Gastrocnemius medialis (tissue), 4 donors: ENCODE results near the gene CCDC63. TPM values are rescaled to one million over a fixed set of nuclear protein-coding genes. Genes with fewer than 3 reads are reported as not detected.
A peak's percentile ranks its signal among the peaks of the same experiment; 100 is the strongest.

ENCODE experiments used
- ATAC-seq, 2 donors: fragments of 150-250 bp; one replicate each; pipeline ENCODE4 v1.9.1; 2016
- DNase-seq, 2 donors: peaks; one replicate each; pipeline ENCODE4 v3.0.0-alpha.2; 2019
- H3K27ac ChIP-seq, 4 donors: fragments of 200-600 bp; sonication (generic); 1 replicate in 1 of 4; 2 replicates in 3 of 4; pipeline ENCODE4 v1.5.1; 2016 to 2018; ENCODE audit warnings: mild to moderate bottlenecking in 2 of 4, moderate library complexity in 1 of 4
- H3K27me3 ChIP-seq, 3 donors: fragments of 200-600 bp; sonication (generic) in 2 of 3; 1 replicate in 1 of 3; 2 replicates in 2 of 3; pipeline versions ENCODE4 v1.5.1 to v1.6.0; 2016 to 2019; ENCODE audit warnings: mild to moderate bottlenecking in 1 of 3, moderate library complexity in 1 of 3
- H3K36me3 ChIP-seq, 2 donors: fragments of 200-600 bp; sonication (generic) in 1 of 2; one replicate each; pipeline ENCODE4 v1.5.1; 2017 to 2018
- H3K4me1 ChIP-seq, 2 donors: fragments of 200-600 bp; sonication (generic) in 1 of 2; one replicate each; pipeline ENCODE4 v1.5.1; 2016 to 2017; ENCODE audit warnings: mild to moderate bottlenecking in 2 of 2
- H3K4me3 ChIP-seq, 4 donors: fragments of 200-600 bp; sonication (generic) in 3 of 4; 1 replicate in 1 of 4; 2 replicates in 3 of 4; pipeline ENCODE4 v1.5.1; 2016 to 2019; ENCODE audit warnings: mild to moderate bottlenecking in 2 of 4
- H3K9me3 ChIP-seq, 3 donors: fragments of 200-600 bp; sonication (generic) in 2 of 3; 1 replicate in 1 of 3; 2 replicates in 2 of 3; pipeline ENCODE4 v1.5.1; 2016 to 2019
- CTCF ChIP-seq, 5 experiments: fragments of 450-650 bp in 3 of 5; fragments of 200-600 bp in 2 of 5; sonication (generic) in 2 of 5; IDR thresholded peaks in 4 of 5; conservative IDR thresholded peaks in 1 of 5; 1 replicate in 4 of 5; 2 replicates in 1 of 5; pipeline ENCODE4 v1.5.1; 2016 to 2019; ENCODE audit warnings: antibody characterized with exemption in 5 of 5, mild to moderate bottlenecking in 3 of 5, moderate library complexity in 3 of 5
- POLR2A ChIP-seq, 2 donors: fragments of 450-650 bp; IDR thresholded peaks; one replicate each; pipeline ENCODE4 v1.6.1; 2017; ENCODE audit warnings: antibody characterized with exemption in 2 of 2, mild to moderate bottlenecking in 2 of 2, moderate library complexity in 2 of 2
- in situ Hi-C, 4 donors: fragments of 200-750 bp; cut with MboI; loops; one replicate each; pipeline versions ENCODE4 v1.15.0 to v1.8.0; 2017; ENCODE audit warnings: low sequenced_read_pairs in 4 of 4
- intact Hi-C: fragments of 100-400 bp; cut with DNase I; formaldehyde crosslinking; loops from one replicate; pipeline ENCODE4 v1.15.1; 2023; ENCODE audit warnings: low total_unique reads
- total RNA-seq, 4 donors: library from RNA; depleted of rRNA; stranded (reverse); fragments of >200 nt; gene quantifications; one replicate each; pipeline versions ENCODE4 v1.1.0 to v1.2.3, GENCODE V29; 2016

The CCDC63 gene
- total RNA-seq, 4 donors from 2014 or later: not detected

- H3K4me3 ChIP-seq: no peak overlapping the region
These were observed 81.9 kb downstream of the CCDC63 start for GRCh38 chr12:110928700-110929099.

GRCh38 chr12:110929818-110930217 lies 83.0 kb downstream of the CCDC63 start:
- in situ Hi-C loops (loop anchor here in 3 of 4 donors (10.0 to 25.0 kb wide), 2 partner anchors 382 to 385 kb away; no protein-coding TSS in a partner anchor), intact Hi-C loops (no loop called here)
- H3K9me3 ChIP-seq: no peaks in the 10 kb centered on the region
- TF ChIP-seq POLR2A (IDR thresholded peaks at IDR 0.05) (no peak), CTCF (IDR thresholded peaks at IDR 0.05 in 4 of 5, conservative IDR thresholded peaks at IDR 0.05 in 1 of 5) (no peak)
- no peak overlapping the region for H3K4me3 ChIP-seq
- H3K4me1 ChIP-seq: peaks cover 19 to 30% of the 10 kb centered on the region in 2 donors
- DNase-seq (no peak), ATAC-seq (no peak)
- H3K27me3 ChIP-seq: no peaks in the 10 kb centered on the region
- no peaks in the 10 kb centered on the region for H3K36me3 ChIP-seq
- H3K27ac ChIP-seq: peak overlapping the region; percentile 71 to 85 (median 78)

More at GRCh38 chr12:110928700-110929099, 81.9 kb downstream of the CCDC63 start:
- in situ Hi-C loops (loop anchor here in 1 of 4 donors (25.0 kb wide), 1 partner anchor 384 kb away; no protein-coding TSS in a partner anchor), intact Hi-C loops (no loop called here)
- Histone ChIP-seq H3K27ac (peak overlapping the region; percentile 71 to 85 (median 78)), H3K36me3 (no peaks in the 10 kb centered on the region), H3K9me3 (no peaks in the 10 kb centered on the region), H3K4me1 (peaks cover 9 to 25% of the 10 kb centered on the region in 2 donors), H3K27me3 (no peaks in the 10 kb centered on the region)
- TF ChIP-seq POLR2A (IDR thresholded peaks at IDR 0.05) (no peak), CTCF (IDR thresholded peaks at IDR 0.05 in 4 of 5, conservative IDR thresholded peaks at IDR 0.05 in 1 of 5) (no peak)
- DNase-seq: no peak
- no peak for ATAC-seq

- H3K4me1 ChIP-seq: peaks cover 20 to 30% of the 10 kb centered on the region in 2 donors
- no peak overlapping the region for H3K4me3 ChIP-seq
- DNase-seq (no peak), ATAC-seq (no peak)
- H3K9me3 ChIP-seq: no peaks in the 10 kb centered on the region
- H3K36me3 ChIP-seq: no peaks in the 10 kb centered on the region
- in situ Hi-C loops (loop anchor here in 3 of 4 donors (10.0 to 25.0 kb wide), 2 partner anchors 382 to 384 kb away; no protein-coding TSS in a partner anchor), intact Hi-C loops (no loop called here)
- H3K27me3 ChIP-seq: no peaks in the 10 kb centered on the region
- TF ChIP-seq CTCF (IDR thresholded peaks at IDR 0.05 in 4 of 5, conservative IDR thresholded peaks at IDR 0.05 in 1 of 5): no peak
- TF ChIP-seq POLR2A (IDR thresholded peaks at IDR 0.05): no peak
- peak overlapping the region; percentile 71 to 85 (median 78) for H3K27ac ChIP-seq
These were observed 83.8 kb downstream of the CCDC63 start for GRCh38 chr12:110930348-110931314.

- intact Hi-C loops: no loop called here
- ATAC-seq (peak; percentile 45 to 69), DNase-seq (peak in 1 of 2 donors; percentile 75)
- no peaks in the 10 kb centered on the region for H3K9me3 ChIP-seq
- no peaks in the 10 kb centered on the region for H3K36me3 ChIP-seq
- no peaks in the 10 kb centered on the region for H3K27me3 ChIP-seq
- peaks cover 20 to 30% of the 10 kb centered on the region in 2 donors for H3K4me1 ChIP-seq
- TF ChIP-seq POLR2A (IDR thresholded peaks at IDR 0.05): no peak
- H3K4me3 ChIP-seq: no peak overlapping the region
- in situ Hi-C loops: loop anchor here in 3 of 4 donors (10.0 to 25.0 kb wide), 2 partner anchors 381 to 383 kb away; no protein-coding TSS in a partner anchor
- peak overlapping the region; percentile 71 to 85 (median 78) for H3K27ac ChIP-seq
These were observed 84.5 kb downstream of the CCDC63 start for GRCh38 chr12:110931315-110931728.

- H3K4me1 ChIP-seq: peaks cover 24 to 26% of the 10 kb centered on the region in 2 donors
- in situ Hi-C loops (loop anchor here in 3 of 4 donors (10.0 to 25.0 kb wide), 2 partner anchors 380 to 383 kb away; no protein-coding TSS in a partner anchor), intact Hi-C loops (no loop called here)
- no peak for TF ChIP-seq POLR2A (IDR thresholded peaks at IDR 0.05)
- TF ChIP-seq CTCF (IDR thresholded peaks at IDR 0.05 in 4 of 5, conservative IDR thresholded peaks at IDR 0.05 in 1 of 5): no peak
- ATAC-seq: no peak
- H3K4me3 ChIP-seq: no peak overlapping the region
- H3K27me3 ChIP-seq: no peaks in the 10 kb centered on the region
- H3K9me3 ChIP-seq: no peaks in the 10 kb centered on the region
- H3K27ac ChIP-seq: peak overlapping the region; percentile 71 to 85 (median 78)
- no peak for DNase-seq
- no peaks in the 10 kb centered on the region for H3K36me3 ChIP-seq
These were observed 85.3 kb downstream of the CCDC63 start for GRCh38 chr12:110932046-110932445.
